Measurements from ENCODE around the gene PLTP. TPM values are rescaled to one million over a fixed set of nuclear protein-coding genes. Genes with fewer than 3 reads are reported as not detected.
"Not testable (repeated sequence)": the region's sequence is repeated elsewhere in the genome, so short reads cannot be mapped to it uniquely, and the experiment has no call there.

Gene PLTP
- total and polyA plus RNA-seq, 2 donors = 51.5 to 221 TPM

GRCh38 chr20:45878076-45878761, 33.7 kb downstream of the PLTP start:
- WGBS = 76% methylated on average over 13 of the region's 13 CpGs
- Histone ChIP-seq H3K27ac (ENCODE audit: low read depth) (no peak overlapping the region), H3K36me3 (ENCODE audit: insufficient read depth) (no peaks in the 10 kb centered on the region), H3K4me3 (ENCODE audit: low read depth, low read length) (no peak overlapping the region), H3K4me1 (ENCODE audit: insufficient read depth) (no peaks in the 10 kb centered on the region)
- DNase-seq (ENCODE audit: extremely low spot score) = no peak

- no peak for DNase-seq (ENCODE audit: extremely low spot score)
- no peaks in the 10 kb centered on the region for H3K4me1 ChIP-seq (ENCODE audit: insufficient read depth)
- H3K36me3 ChIP-seq (ENCODE audit: insufficient read depth) = no peaks in the 10 kb centered on the region
- WGBS = 83% methylated on average over 4 of the region's 4 CpGs
- no peak overlapping the region for H3K4me3 ChIP-seq (ENCODE audit: low read depth, low read length)
- no peak overlapping the region for H3K27ac ChIP-seq (ENCODE audit: low read depth)
Observed at GRCh38 chr20:45874576-45874975, 37.4 kb downstream of the PLTP start.

DNA sequence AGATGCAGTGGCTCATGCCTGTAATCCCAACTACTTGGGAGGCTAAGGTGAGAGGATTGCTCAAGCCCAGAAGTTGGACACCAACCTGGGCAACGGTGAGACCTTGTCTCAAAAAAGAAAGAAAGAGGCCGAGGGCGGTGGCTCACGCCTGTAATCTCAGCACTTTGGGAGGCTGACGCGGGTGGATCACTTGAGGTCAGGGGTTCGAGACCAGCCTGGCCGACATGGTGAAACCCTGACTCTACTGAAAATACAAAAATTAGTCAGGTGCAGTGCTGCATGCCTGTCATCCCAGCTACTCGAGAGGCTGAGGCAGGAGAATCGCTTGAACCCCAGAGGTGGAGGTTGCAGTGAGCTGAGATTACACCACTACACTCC, 37.9 kb downstream of the PLTP start:
- WGBS = 95% methylated on average over 10 of the region's 10 CpGs
- H3K36me3 ChIP-seq (ENCODE audit: insufficient read depth); H3K27ac ChIP-seq (ENCODE audit: low read depth); DNase-seq (ENCODE audit: extremely low spot score); H3K4me1 ChIP-seq (ENCODE audit: insufficient read depth); H3K4me3 ChIP-seq (ENCODE audit: low read depth, low read length): not testable (repeated sequence)

GRCh38 chr20:45873409-45874103, 38.4 kb downstream of the PLTP start:
- DNase-seq (ENCODE audit: extremely low spot score) = no peak
- Histone ChIP-seq H3K4me3 (ENCODE audit: low read depth, low read length) (no peak overlapping the region), H3K4me1 (ENCODE audit: insufficient read depth) (no peaks in the 10 kb centered on the region), H3K36me3 (ENCODE audit: insufficient read depth) (no peaks in the 10 kb centered on the region), H3K27ac (ENCODE audit: low read depth) (no peak overlapping the region)
- WGBS = 79% methylated on average over 1 of the region's 1 CpG

DNA sequence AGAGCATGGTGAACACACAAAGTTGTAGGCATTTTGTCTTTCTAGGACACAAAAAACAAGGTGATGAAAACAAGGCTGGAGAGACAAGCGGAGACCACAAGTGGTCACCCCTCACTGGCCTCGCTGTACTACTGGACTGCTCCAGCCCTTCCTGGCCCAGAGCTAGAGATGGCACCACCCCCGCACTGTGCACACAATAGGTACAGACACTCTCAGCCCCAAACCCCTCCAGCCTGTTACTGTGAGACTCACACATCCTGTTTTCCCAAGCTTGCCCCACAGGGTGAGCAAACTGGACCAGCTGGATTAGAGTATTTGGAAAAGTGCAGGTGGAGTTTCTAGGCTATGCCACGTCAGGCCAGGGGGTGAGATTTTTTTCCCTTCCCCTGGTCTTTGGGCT, 39.3 kb downstream of the PLTP start:
- Histone ChIP-seq H3K36me3 (ENCODE audit: insufficient read depth) (no peaks in the 10 kb centered on the region), H3K4me1 (ENCODE audit: insufficient read depth) (no peaks in the 10 kb centered on the region), H3K4me3 (ENCODE audit: low read depth, low read length) (no peak overlapping the region), H3K27ac (ENCODE audit: low read depth) (no peak overlapping the region)
- DNase-seq (ENCODE audit: extremely low spot score) = no peak
- 92% methylated on average over 4 of the region's 4 CpGs for WGBS

- no peak overlapping the region for H3K4me3 ChIP-seq (ENCODE audit: low read depth, low read length)
- DNase-seq (ENCODE audit: extremely low spot score) = no peak
- H3K4me1 ChIP-seq (ENCODE audit: insufficient read depth) = no peaks in the 10 kb centered on the region
- H3K36me3 ChIP-seq (ENCODE audit: insufficient read depth) = no peaks in the 10 kb centered on the region
- no peak overlapping the region for H3K27ac ChIP-seq (ENCODE audit: low read depth)
Observed at GRCh38 chr20:45867819-45868176, 44.2 kb downstream of the PLTP start.

GRCh38 chr20:45867136-45867818, 44.7 kb downstream of the PLTP start:
- no peaks in the 10 kb centered on the region for H3K36me3 ChIP-seq (ENCODE audit: insufficient read depth)
- no peak for DNase-seq (ENCODE audit: extremely low spot score)
- H3K27ac ChIP-seq (ENCODE audit: low read depth) = no peak overlapping the region
- no peak overlapping the region for H3K4me3 ChIP-seq (ENCODE audit: low read depth, low read length)
- no peaks in the 10 kb centered on the region for H3K4me1 ChIP-seq (ENCODE audit: insufficient read depth)
- WGBS = 83% methylated on average over 6 of the region's 6 CpGs

GRCh38 chr20:45866454-45866853, 45.5 kb downstream of the PLTP start:
- WGBS = 94% methylated on average over 5 of the region's 5 CpGs
- no peak overlapping the region for H3K27ac ChIP-seq (ENCODE audit: low read depth)

DNA sequence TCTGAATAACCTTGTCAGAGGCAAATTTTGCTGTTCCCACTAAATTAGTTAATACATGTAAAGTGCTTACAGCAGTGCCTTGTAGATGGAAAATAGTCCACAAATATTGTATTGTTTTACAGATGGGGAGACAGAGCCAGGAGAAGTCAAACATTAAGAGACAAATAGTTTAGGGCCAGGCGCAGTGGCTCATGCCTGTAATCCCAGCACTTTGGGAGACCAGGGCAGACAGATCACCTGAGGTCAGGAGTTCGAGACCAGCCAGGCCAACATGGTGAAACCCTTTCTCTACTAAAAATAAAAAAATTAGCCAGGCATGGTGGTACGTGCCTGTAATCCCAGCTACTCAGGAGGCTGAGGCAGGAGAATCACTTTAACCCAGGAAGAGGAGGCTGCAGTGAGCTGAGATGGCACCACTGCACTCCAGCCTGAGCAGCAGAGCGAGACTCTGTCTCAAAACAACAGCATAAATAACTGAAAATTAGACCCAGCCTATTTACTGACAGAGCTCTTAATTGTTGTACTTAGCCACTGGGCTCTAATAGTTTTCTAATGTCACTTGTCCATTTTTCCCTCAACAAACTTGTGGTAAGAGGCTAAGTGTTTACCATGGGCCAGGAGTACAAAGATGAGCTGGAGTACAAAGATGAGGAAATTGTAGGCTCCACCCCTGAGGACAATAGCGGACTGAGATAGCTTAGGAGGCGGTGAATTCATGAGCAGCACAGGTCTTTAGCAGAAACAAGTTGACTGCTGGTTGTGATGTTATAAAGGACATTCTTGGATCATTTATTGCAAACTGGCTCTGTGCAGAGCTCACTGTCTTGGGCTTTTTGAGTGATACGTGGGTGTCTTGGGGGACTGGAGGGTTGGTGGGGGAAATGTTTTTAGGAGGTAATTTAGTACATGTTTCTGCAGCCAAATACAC, 48.1 kb downstream of the PLTP start:
- H3K4me1 ChIP-seq (ENCODE audit: insufficient read depth) = no peaks in the 10 kb centered on the region

More at GRCh38 chr20:45866454-45866853, 45.5 kb downstream of the PLTP start:
- no peak for DNase-seq (ENCODE audit: extremely low spot score)
- Histone ChIP-seq H3K4me3 (ENCODE audit: low read depth, low read length) (no peak overlapping the region), H3K4me1 (ENCODE audit: insufficient read depth) (no peaks in the 10 kb centered on the region), H3K36me3 (ENCODE audit: insufficient read depth) (no peaks in the 10 kb centered on the region)

GRCh38 chr20:45861221-45862075, 50.5 kb downstream of the PLTP start:
- H3K4me3 ChIP-seq (ENCODE audit: low read depth, low read length) = no peak overlapping the region
- no peak for DNase-seq (ENCODE audit: extremely low spot score)
- no peaks in the 10 kb centered on the region for H3K4me1 ChIP-seq (ENCODE audit: insufficient read depth)
- no peaks in the 10 kb centered on the region for H3K36me3 ChIP-seq (ENCODE audit: insufficient read depth)
- H3K27ac ChIP-seq (ENCODE audit: low read depth) = no peak overlapping the region
- WGBS = 91% methylated on average over 7 of the region's 7 CpGs

More for the DNA sequence above, 48.1 kb downstream of the PLTP start:
- no peak overlapping the region for H3K27ac ChIP-seq (ENCODE audit: low read depth)
- H3K4me3 ChIP-seq (ENCODE audit: low read depth, low read length) = no peak overlapping the region
- H3K36me3 ChIP-seq (ENCODE audit: insufficient read depth) = no peaks in the 10 kb centered on the region
- DNase-seq (ENCODE audit: extremely low spot score) = no peak
- WGBS = 90% methylated on average over 7 of the region's 7 CpGs

- 69% methylated on average over 7 of the region's 7 CpGs for WGBS
- no peak overlapping the region for H3K27ac ChIP-seq (ENCODE audit: low read depth)
- H3K36me3 ChIP-seq (ENCODE audit: insufficient read depth) = no peaks in the 10 kb centered on the region
- H3K4me1 ChIP-seq (ENCODE audit: insufficient read depth) = no peaks in the 10 kb centered on the region
- DNase-seq (ENCODE audit: extremely low spot score) = no peak
- no peak overlapping the region for H3K4me3 ChIP-seq (ENCODE audit: low read depth, low read length)
Observed at GRCh38 chr20:45860560-45861220, 51.3 kb downstream of the PLTP start.

DNA sequence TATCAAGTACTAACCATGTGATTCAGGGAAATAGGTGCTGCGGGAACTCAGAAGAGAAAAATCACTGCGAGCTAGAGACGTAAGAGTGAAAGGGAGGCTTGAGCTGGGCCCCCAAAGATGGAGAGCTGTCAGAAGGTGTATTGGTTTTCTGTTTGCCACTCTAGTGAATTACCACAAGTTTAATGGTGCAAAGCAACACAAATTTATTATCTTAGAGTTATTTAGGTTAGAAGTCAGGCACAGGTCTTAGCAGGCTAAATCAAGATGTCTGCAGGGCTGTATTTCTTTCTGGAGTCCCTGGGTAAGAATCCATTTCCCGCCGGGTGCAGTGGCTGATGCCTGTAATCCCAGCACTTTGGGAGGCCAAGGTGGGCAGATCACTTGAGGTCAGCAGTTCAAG, 52.0 kb downstream of the PLTP start:
- Histone ChIP-seq H3K27ac (ENCODE audit: low read depth) (no peak overlapping the region), H3K4me3 (ENCODE audit: low read depth, low read length) (no peak overlapping the region), H3K4me1 (ENCODE audit: insufficient read depth) (peaks cover 2% of the 10 kb centered on the region), H3K36me3 (ENCODE audit: insufficient read depth) (no peaks in the 10 kb centered on the region)
- 90% methylated on average over 5 of the region's 5 CpGs for WGBS
- DNase-seq (ENCODE audit: extremely low spot score) = no peak
